PC-9 (cell line): ENCODE results near the gene PAIP2. TPM values are rescaled to one million over a fixed set of nuclear protein-coding genes. Genes with fewer than 3 reads are reported as not detected.
"Not testable (repeated sequence)": the region's sequence is repeated elsewhere in the genome, so short reads cannot be mapped to it uniquely, and the experiment has no call there.

Experiments used
- BruUV-seq: library from RNA; stranded (reverse); fragments of 400-500 nt; replicated peaks from 2 replicates; lab custom pipeline; 2021; lab: Mats Ljungman, UMichigan
- CTCF ChIA-PET: fragments of 300-600 bp; sonication (Branson Sonifier 250); formaldehyde crosslinking; loops from one replicate; lab custom pipeline; 2022; ENCODE audit warnings: antibody characterized with exemption; lab: Charles Lee
- POLR2A ChIA-PET: fragments of 300-600 bp; sonication (Branson Sonifier 250); formaldehyde crosslinking; loops from one replicate; lab custom pipeline; 2022; ENCODE audit warnings: antibody characterized with exemption; ENCODE audit not compliant: unreplicated experiment; lab: Charles Lee
- DNase-seq, 2 experiments: peaks; one replicate each; pipeline versions ENCODE4 v3.0.0 to v3.0.0-alpha.2; 2015 to 2022; ENCODE audit warnings: mixed read lengths in 1 of 2
- H2AFZ ChIP-seq: fragments of 200-600 bp; sonication (generic); 2 replicates; pipeline ENCODE4 v1.8.1; 2017; ENCODE audit warnings: antibody characterized with exemption
- H3F3A ChIP-seq: fragments of 200-600 bp; sonication (generic); 2 replicates; pipeline ENCODE4 v1.8.1; 2017; ENCODE audit warnings: antibody characterized with exemption, mild to moderate bottlenecking, low read depth; ENCODE audit not compliant: insufficient read depth
- H3K27ac ChIP-seq: fragments of 200-600 bp; sonication (generic); 2 replicates; pipeline ENCODE4 v1.6.1; 2016; ENCODE audit warnings: mixed run types
- H3K27me3 ChIP-seq: fragments of 200-600 bp; sonication (generic); 2 replicates; pipeline ENCODE4 v1.6.1; 2016; ENCODE audit warnings: low read depth, mixed run types; ENCODE audit not compliant: insufficient read depth
- H3K36me3 ChIP-seq: fragments of 200-600 bp; sonication (generic); 2 replicates; pipeline ENCODE4 v1.6.1; 2016; ENCODE audit warnings: low read depth, mixed run types
- H3K4me1 ChIP-seq: fragments of 200-600 bp; sonication (generic); replicated peaks from 2 replicates; pipeline ENCODE4 v1.6.1; 2016; ENCODE audit warnings: mixed run types; ENCODE audit not compliant: insufficient read depth
- H3K4me2 ChIP-seq: fragments of 200-600 bp; sonication (generic); 2 replicates; pipeline ENCODE4 v1.6.1; 2017; ENCODE audit warnings: mixed run types
- H3K4me3 ChIP-seq: fragments of 200-600 bp; sonication (generic); 2 replicates; pipeline ENCODE4 v1.6.1; 2016; ENCODE audit warnings: mixed run types
- H3K79me2 ChIP-seq: fragments of 200-600 bp; sonication (generic); 2 replicates; pipeline ENCODE4 v1.6.1; 2017; ENCODE audit warnings: low read depth, mixed run types
- H3K9me2 ChIP-seq: fragments of 200-600 bp; sonication (generic); 2 replicates; pipeline ENCODE4 v1.8.1; 2017; ENCODE audit warnings: mild to moderate bottlenecking; ENCODE audit not compliant: insufficient read depth
- H3K9me3 ChIP-seq: fragments of 200-600 bp; sonication (generic); 2 replicates; pipeline ENCODE4 v1.8.1; 2016; ENCODE audit warnings: low read depth; ENCODE audit not compliant: insufficient read depth
- H4K20me1 ChIP-seq: fragments of 200-600 bp; sonication (generic); 2 replicates; pipeline ENCODE4 v1.8.1; 2017; ENCODE audit not compliant: insufficient read depth
- EZH2 ChIP-seq: fragments of 200-600 bp; sonication (generic); IDR thresholded peaks from 2 replicates; pipeline ENCODE4 v1.8.0; 2017; ENCODE audit warnings: antibody characterized with exemption, low read depth
- intact Hi-C: fragments of 100-400 bp; cut with micrococcal nuclease; formaldehyde crosslinking; loops from one replicate; pipeline ENCODE4 v1.10.0; 2022; ENCODE audit not compliant: unreplicated experiment
- total RNA-seq: library from RNA; stranded (reverse); gene quantifications from 2 replicates; pipeline ENCODE4 v1.2.3, GENCODE V29; 2021
- TF ChIP-seq, protein P1 (sequence below): fragments of 200-600 bp; sonication (generic); conservative IDR thresholded peaks from 2 replicates; pipeline ENCODE4 v1.6.1; 2017; ENCODE audit warnings: mixed run types, antibody characterized with exemption, mild to moderate bottlenecking, moderate library complexity

PAIP2 gene
- total RNA-seq, 1 experiment from 2014 or later = 90.5 TPM

DNA sequence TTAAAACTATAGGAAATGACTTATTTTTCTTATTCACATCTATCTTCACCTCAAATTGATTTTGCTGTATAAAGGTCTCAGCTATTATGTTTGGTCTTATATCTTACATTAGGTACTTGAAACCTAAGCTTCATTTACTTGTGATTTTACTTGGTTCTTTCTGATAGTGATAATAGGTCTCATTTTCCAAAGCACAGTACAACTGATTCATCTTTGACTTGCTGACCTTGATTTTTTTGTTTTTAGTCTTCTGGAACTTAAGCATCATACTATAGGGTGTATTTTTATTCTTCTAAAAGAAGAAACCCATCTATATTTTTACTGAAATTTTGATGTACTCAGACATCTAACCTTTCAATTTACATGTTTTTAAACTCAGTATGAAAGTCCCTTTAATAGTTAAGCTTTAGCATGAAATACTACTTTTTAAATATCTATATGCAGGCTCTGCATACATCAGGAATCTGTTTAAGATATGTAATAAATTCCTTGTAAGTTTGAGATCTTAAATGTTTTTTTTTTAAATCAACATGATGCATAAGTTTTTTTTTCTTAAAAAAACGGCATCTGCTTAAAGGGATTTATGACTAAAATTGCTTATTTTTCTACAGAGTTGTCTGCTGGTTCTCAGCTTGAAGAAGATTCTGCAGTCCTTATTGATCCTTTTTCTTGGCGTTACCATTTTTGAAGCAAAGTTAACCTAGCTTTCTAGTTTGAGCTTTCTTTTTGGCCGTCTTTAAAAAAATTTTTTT lies 34.9 kb upstream of the PAIP2 start:
- no peak for DNase-seq
- no peak overlapping the region for H3K27ac ChIP-seq
- intact Hi-C loops = no loop called here
- peaks cover 48% of the 10 kb centered on the region for H3K4me1 ChIP-seq
- 0 out of 2 replicates have a peak, but pooled peaks cover 15% of the 10 kb centered on the region for H3K36me3 ChIP-seq
- POLR2A ChIA-PET = no interaction called here
- no TSS peak for BruUV-seq
- no peak overlapping the region for H2AFZ ChIP-seq
- peaks cover 100% of the 10 kb centered on the region for H3K79me2 ChIP-seq
- CTCF ChIA-PET = no interaction called here
- no peak for TF ChIP-seq EZH2
- no peaks in the 10 kb centered on the region for H3K27me3 ChIP-seq
- peaks cover 99% of the 10 kb centered on the region for H4K20me1 ChIP-seq
- H3K4me2 ChIP-seq = no peak overlapping the region
- peaks cover 51% of the 10 kb centered on the region for H3F3A ChIP-seq
- no peaks in the 10 kb centered on the region for H3K9me3 ChIP-seq
- no peak overlapping the region for H3K4me3 ChIP-seq
- H3K9me2 ChIP-seq = no peaks in the 10 kb centered on the region

DNA sequence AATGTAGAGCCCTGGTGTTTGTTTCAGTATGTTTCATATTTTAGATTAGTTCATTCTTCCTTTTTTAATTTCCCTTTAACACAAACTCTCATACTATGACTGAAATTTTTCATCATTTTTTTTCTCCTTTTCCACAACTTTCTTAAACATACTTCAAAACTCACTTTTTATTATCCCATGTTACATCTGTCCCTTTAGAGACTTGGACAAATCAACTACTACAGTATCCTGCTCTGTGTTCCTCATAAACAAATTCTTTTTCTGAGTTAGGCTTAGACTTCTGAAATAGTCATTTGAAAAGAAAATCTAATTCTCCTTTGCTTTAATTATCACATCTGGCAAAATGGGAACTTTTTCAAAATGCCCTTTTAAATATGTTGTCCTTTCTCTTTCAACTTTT lies 32.9 kb upstream of the PAIP2 start:
- H3K36me3 ChIP-seq = 0 out of 2 replicates have a peak, but pooled peaks cover 15% of the 10 kb centered on the region
- DNase-seq = no peak
- H3K9me2 ChIP-seq = no peaks in the 10 kb centered on the region
- TF ChIP-seq EZH2 = no peak
- TF ChIP-seq, protein P1, sequence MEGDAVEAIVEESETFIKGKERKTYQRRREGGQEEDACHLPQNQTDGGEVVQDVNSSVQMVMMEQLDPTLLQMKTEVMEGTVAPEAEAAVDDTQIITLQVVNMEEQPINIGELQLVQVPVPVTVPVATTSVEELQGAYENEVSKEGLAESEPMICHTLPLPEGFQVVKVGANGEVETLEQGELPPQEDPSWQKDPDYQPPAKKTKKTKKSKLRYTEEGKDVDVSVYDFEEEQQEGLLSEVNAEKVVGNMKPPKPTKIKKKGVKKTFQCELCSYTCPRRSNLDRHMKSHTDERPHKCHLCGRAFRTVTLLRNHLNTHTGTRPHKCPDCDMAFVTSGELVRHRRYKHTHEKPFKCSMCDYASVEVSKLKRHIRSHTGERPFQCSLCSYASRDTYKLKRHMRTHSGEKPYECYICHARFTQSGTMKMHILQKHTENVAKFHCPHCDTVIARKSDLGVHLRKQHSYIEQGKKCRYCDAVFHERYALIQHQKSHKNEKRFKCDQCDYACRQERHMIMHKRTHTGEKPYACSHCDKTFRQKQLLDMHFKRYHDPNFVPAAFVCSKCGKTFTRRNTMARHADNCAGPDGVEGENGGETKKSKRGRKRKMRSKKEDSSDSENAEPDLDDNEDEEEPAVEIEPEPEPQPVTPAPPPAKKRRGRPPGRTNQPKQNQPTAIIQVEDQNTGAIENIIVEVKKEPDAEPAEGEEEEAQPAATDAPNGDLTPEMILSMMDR = no peak
- peaks cover 99% of the 10 kb centered on the region for H4K20me1 ChIP-seq
- POLR2A ChIA-PET = interaction anchor here (0.7 kb wide), 1 partner anchor 252 kb away, joined by 11 read pairs; no protein-coding TSS in a partner anchor
- no peak overlapping the region for H3K4me3 ChIP-seq
- H3K27ac ChIP-seq = peak overlapping the region; percentile 67; the same call in 1 of the 2 replicates
- H3F3A ChIP-seq = peaks cover 52% of the 10 kb centered on the region
- CTCF ChIA-PET = no interaction called here
- intact Hi-C loops = no loop called here
- no peaks in the 10 kb centered on the region for H3K9me3 ChIP-seq
- no peaks in the 10 kb centered on the region for H3K27me3 ChIP-seq
- H3K4me1 ChIP-seq = peaks cover 48% of the 10 kb centered on the region
- H3K4me2 ChIP-seq = 0 out of 2 replicates have a peak overlapping the region, but pooled peaks have one; percentile 21
- no peak overlapping the region for H2AFZ ChIP-seq
- BruUV-seq = no TSS peak
- peaks cover 100% of the 10 kb centered on the region for H3K79me2 ChIP-seq

DNA sequence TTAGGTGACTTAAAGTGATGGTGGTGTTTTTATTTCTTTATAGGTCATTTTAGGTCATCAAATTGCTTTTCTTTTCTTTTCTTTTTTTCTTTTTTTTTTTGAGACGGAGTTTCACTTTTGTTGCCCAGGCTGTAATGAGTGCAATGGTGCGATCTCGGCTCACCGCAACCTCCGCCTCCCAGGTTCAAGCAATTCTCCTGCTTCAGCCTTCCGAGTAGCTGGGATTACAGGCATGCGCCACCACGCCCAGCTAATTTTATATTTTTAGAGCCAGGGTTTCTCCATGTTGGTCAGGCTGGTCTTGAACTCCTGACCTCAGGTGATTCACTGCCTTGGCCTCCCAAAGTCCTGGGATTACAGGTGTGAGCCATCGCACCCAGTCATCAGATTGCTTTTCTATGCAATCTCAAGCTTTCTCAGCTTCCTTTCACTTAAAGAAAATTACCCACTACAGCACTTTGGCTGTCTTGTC lies 30.9 kb upstream of the PAIP2 start:
- DNase-seq = peak; percentile 69 to 71
- H3K27me3 ChIP-seq, intact Hi-C loops, BruUV-seq, H3K9me3 ChIP-seq, H3K9me2 ChIP-seq, H3K4me3 ChIP-seq, H2AFZ ChIP-seq: not testable (repeated sequence)
- H3K4me1 ChIP-seq = peaks cover 41% of the 10 kb centered on the region
- peak overlapping the region; percentile 67 for H3K27ac ChIP-seq
- peaks cover 99% of the 10 kb centered on the region for H4K20me1 ChIP-seq
- H3F3A ChIP-seq = peaks cover 65% of the 10 kb centered on the region
- 0 out of 2 replicates have a peak, but pooled peaks cover 26% of the 10 kb centered on the region for H3K36me3 ChIP-seq
- peak overlapping the region; percentile 53 for H3K4me2 ChIP-seq
- POLR2A ChIA-PET = interaction anchor here (0.7 to 1.2 kb wide), 5 partner anchors 16 to 529 kb away, joined by 3 to 8 read pairs (median 7); partner anchors contain the start of gene MATR3
- CTCF ChIA-PET = interaction anchor here (0.5 to 0.6 kb wide), 2 partner anchors 118 to 575 kb away, joined by 4 to 6 read pairs; no protein-coding TSS in a partner anchor
- peaks cover 100% of the 10 kb centered on the region for H3K79me2 ChIP-seq

DNA sequence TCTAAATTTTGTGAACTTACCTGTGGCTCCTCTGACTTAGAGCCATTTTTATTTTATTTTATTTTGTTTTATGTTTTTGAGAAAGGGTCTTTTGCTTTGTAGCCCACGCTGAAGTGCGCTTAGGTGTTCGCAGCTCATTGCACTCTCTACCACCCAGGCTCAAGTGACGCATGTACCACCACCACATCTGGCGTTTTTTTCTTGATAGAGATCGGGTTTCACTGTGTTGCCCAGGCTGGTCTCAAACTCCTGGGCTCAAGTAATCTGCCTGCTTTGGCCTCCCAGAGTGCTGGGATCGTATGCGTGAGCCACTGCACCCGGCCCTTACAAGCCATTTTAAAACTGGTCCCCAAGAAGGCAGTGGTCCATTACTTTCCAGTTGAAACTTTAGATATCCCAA lies 29.6 kb upstream of the PAIP2 start:
- Histone ChIP-seq H2AFZ (no peak overlapping the region), H3K36me3 (peaks cover 33% of the 10 kb centered on the region), H3K27ac (no peak overlapping the region), H3K9me3 (no peaks in the 10 kb centered on the region), H3F3A (peaks cover 66% of the 10 kb centered on the region), H4K20me1 (peaks cover 99% of the 10 kb centered on the region), H3K27me3 (no peaks in the 10 kb centered on the region), H3K9me2 (no peaks in the 10 kb centered on the region), H3K4me3 (no peak overlapping the region), H3K4me1 (peaks cover 29% of the 10 kb centered on the region), H3K79me2 (peaks cover 100% of the 10 kb centered on the region), H3K4me2 (no peak overlapping the region)
- POLR2A ChIA-PET = interaction anchor here (0.6 kb wide), 1 partner anchor 23 kb away, joined by 6 read pairs; no protein-coding TSS in a partner anchor
- no peak for DNase-seq
- TF ChIP-seq EZH2 = no peak
- TF ChIP-seq, protein P1 = no peak
- intact Hi-C loops = no loop called here
- CTCF ChIA-PET = no interaction called here
- no TSS peak for BruUV-seq
